ENCODE results near the gene CDH23.

CDH23 gene

GRCh38 chr10:71824333-71824732 is 427.6 kb downstream of the CDH23 start:
- no peak for TF ChIP-seq CTCF (IDR thresholded peaks at IDR 0.05)
- TF ChIP-seq ZFX (IDR thresholded peaks at IDR 0.05; ENCODE audit: borderline replicate concordance), result no peak
- no peak overlapping the region for H3K27ac ChIP-seq

GRCh38 chr10:71825217-71825616 is 428.5 kb downstream of the CDH23 start:
- no peak overlapping the region for H3K27ac ChIP-seq
- TF ChIP-seq CTCF (IDR thresholded peaks at IDR 0.05) (no peak), ZFX (IDR thresholded peaks at IDR 0.05; ENCODE audit: borderline replicate concordance) (no peak)

- H3K27ac ChIP-seq, result no peak overlapping the region
- TF ChIP-seq CTCF (IDR thresholded peaks at IDR 0.05) (no peak), ZFX (IDR thresholded peaks at IDR 0.05; ENCODE audit: borderline replicate concordance) (no peak)
These were observed 431.1 kb downstream of the CDH23 start for GRCh38 chr10:71827852-71828251.

- TF ChIP-seq ZFX (IDR thresholded peaks at IDR 0.05; ENCODE audit: borderline replicate concordance) (no peak), CTCF (IDR thresholded peaks at IDR 0.05) (no peak)
- H3K27ac ChIP-seq, result no peak overlapping the region
These were observed 432.0 kb downstream of the CDH23 start for GRCh38 chr10:71828702-71829101.

GRCh38 chr10:71829171-71829570 is 432.5 kb downstream of the CDH23 start:
- TF ChIP-seq CTCF (IDR thresholded peaks at IDR 0.05) (no peak), ZFX (IDR thresholded peaks at IDR 0.05; ENCODE audit: borderline replicate concordance) (no peak)
- H3K27ac ChIP-seq, result no peak overlapping the region

GRCh38 chr10:71829896-71830295 is 433.2 kb downstream of the CDH23 start:
- H3K27ac ChIP-seq, result no peak overlapping the region
- TF ChIP-seq CTCF (IDR thresholded peaks at IDR 0.05) (no peak), ZFX (IDR thresholded peaks at IDR 0.05; ENCODE audit: borderline replicate concordance) (no peak)

GRCh38 chr10:71830726-71831125 is 434.0 kb downstream of the CDH23 start:
- no peak overlapping the region for H3K27ac ChIP-seq
- TF ChIP-seq CTCF (IDR thresholded peaks at IDR 0.05) (no peak), ZFX (IDR thresholded peaks at IDR 0.05; ENCODE audit: borderline replicate concordance) (no peak)

Data from 22Rv1 (cell line).